Stimulated activated CD8-positive, alpha-beta memory T cell treated with anti-CD3 and anti-CD28 coated beads, Interleukin-15, amount 100 ng/mL, for 48 hours (primary cell): Measurements from ENCODE around the gene TRAK1.
A peak's percentile ranks its signal among the peaks of the same experiment; 100 is the strongest.

Experiments
- DNase-seq, 2 donors: peaks; one replicate each; pipeline ENCODE4 v3.0.0-alpha.2; 2020; ENCODE audit warnings: low read depth in 2 of 2

The TRAK1 gene

GRCh38 chr3:42177801-42178150 is 86.6 kb downstream of the TRAK1 start:
- no peak for DNase-seq

GRCh38 chr3:42179110-42179725 is 88.1 kb downstream of the TRAK1 start:
- no peak for DNase-seq

- DNase-seq: no peak
Measured at GRCh38 chr3:42180901-42181300, 89.7 kb downstream of the TRAK1 start.

- DNase-seq: no peak
Measured at GRCh38 chr3:42182555-42182954, 91.4 kb downstream of the TRAK1 start.

- DNase-seq: no peak
Measured at GRCh38 chr3:42183991-42184632, 93.0 kb downstream of the TRAK1 start.

- no peak for DNase-seq
Measured at GRCh38 chr3:42184651-42185443, 93.7 kb downstream of the TRAK1 start.

- no peak for DNase-seq
Measured at GRCh38 chr3:42187936-42188335, 96.8 kb downstream of the TRAK1 start.

GRCh38 chr3:42188376-42188775 is 97.2 kb downstream of the TRAK1 start:
- DNase-seq: no peak

GRCh38 chr3:42189001-42189460 is 97.9 kb downstream of the TRAK1 start:
- DNase-seq: no peak

- DNase-seq: no peak
Measured at GRCh38 chr3:42189736-42190135, 98.6 kb downstream of the TRAK1 start.

GRCh38 chr3:42190701-42191442 is 99.7 kb downstream of the TRAK1 start:
- peak; percentile 12 to 16 for DNase-seq

GRCh38 chr3:42191443-42191747 is 100.2 kb downstream of the TRAK1 start:
- no peak for DNase-seq

GRCh38 chr3:42192334-42193200 is 101.4 kb downstream of the TRAK1 start:
- DNase-seq: no peak

GRCh38 chr3:42194943-42195510 is 103.9 kb downstream of the TRAK1 start:
- DNase-seq: no peak

- DNase-seq: no peak
Measured at GRCh38 chr3:42195879-42196330, 104.7 kb downstream of the TRAK1 start.

GRCh38 chr3:42198709-42199108 is 107.6 kb downstream of the TRAK1 start:
- no peak for DNase-seq

- no peak for DNase-seq
Measured at GRCh38 chr3:42202217-42202865, 111.2 kb downstream of the TRAK1 start.

GRCh38 chr3:42204867-42205599 is 113.9 kb downstream of the TRAK1 start:
- no peak for DNase-seq

GRCh38 chr3:42205800-42206514 is 114.8 kb downstream of the TRAK1 start:
- DNase-seq: no peak
